Retinal pigment epithelial cell (primary cell): ENCODE results near the gene PBRM1.

Experiments
- DNase-seq: peaks from one replicate; pipeline ENCODE4 v3.0.0-alpha.2; 2010; ENCODE audit warnings: low read depth
- H3K4me3 ChIP-seq: 2 replicates; pipeline ENCODE4 v1.5.1; 2011; ENCODE audit warnings: mild to moderate bottlenecking, low read length, control low read depth, moderate library complexity
- CTCF ChIP-seq: conservative IDR thresholded peaks from 2 replicates; pipeline ENCODE4 v1.5.1; 2011; ENCODE audit warnings: low read depth, low read length, control low read depth, inconsistent platforms

PBRM1 gene

DNA sequence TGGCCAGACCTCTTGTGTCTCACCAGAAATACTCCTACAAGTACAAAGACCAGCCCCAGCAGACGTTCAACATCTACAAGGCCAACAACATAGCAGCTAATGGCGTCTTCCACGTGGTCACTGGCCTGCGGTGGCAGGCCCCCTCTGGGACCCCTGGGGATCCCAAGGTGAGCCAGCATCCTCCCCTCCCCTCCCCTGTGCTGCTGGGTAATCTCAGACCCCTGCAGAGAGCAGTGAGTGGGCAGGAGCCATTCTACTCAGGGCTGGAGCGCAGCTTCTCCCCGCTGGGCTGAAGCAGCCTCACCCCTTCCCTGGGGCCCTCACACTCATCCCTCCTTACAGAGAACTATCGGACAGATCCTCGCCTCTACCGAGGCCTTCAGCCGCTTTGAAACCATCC, 180.7 kb downstream of the PBRM1 start:
- H3K4me3 ChIP-seq: no peak overlapping the region
- DNase-seq: no peak
- no peak for TF ChIP-seq CTCF

DNA sequence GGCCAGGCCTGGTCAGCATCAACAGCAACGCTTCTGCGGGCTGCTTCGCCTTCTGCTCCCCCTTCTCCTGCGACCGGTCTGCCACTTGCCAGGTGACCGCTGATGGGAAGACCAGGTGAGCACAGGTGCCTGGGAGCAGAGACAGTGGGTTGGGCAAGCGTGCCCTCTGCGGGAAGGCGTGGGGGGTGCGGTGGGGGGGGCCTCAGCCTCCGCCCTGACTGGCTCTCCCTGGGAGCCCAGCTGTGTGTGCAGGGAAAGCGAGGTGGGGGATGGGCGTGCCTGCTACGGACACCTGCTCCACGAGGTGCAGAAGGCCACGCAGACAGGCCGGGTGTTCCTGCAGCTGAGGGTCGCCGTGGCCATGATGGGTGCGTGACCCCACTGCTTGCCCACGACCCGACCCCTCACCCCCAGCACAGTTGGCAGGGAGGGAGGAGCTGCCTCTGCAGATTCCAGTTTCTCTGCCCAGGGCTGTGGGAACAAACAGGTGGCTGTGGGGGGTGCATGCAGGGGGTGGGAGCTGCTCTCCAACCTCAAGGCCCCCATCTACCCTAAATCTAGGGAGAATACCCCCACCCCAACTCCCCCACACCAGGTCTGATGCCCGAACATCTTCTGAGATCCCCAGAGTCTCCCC, 181.8 kb downstream of the PBRM1 start:
- H3K4me3 ChIP-seq: no peak overlapping the region
- TF ChIP-seq CTCF: no peak

DNA sequence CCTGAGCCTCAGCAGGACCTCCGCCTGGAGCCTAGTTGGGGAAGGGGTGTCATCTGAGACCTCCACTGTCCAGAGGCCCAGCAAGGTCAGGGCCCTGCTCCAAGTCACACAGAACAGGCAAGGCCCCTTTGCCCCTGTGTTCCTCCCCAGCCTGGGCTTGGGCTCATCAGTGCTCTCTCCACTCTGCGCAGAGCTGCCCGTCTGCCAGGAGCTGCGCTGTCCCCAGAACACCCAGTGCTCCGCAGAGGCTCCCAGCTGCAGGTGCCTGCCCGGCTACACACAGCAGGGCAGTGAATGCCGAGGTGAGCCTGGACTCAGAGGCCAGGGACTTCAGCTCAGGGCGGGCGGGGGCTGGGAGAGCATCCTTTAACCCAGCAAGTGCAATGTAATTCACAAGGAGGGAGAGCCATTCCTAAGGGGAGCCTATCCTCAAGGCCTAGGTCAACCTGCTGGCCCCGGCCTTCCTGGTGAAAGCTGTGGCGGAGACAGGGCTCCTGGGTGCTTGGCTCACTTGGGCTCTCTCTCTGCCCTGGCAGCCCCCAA, 182.8 kb downstream of the PBRM1 start:
- no peak overlapping the region for H3K4me3 ChIP-seq
- TF ChIP-seq CTCF: no peak
- no peak for DNase-seq

More for the DNA sequence above, 181.8 kb downstream of the PBRM1 start:
- DNase-seq: no peak

- TF ChIP-seq CTCF: no peak
- H3K4me3 ChIP-seq: no peak overlapping the region
- no peak for DNase-seq
Observed at GRCh38 chr3:52502001-52502400, 183.7 kb downstream of the PBRM1 start.

DNA sequence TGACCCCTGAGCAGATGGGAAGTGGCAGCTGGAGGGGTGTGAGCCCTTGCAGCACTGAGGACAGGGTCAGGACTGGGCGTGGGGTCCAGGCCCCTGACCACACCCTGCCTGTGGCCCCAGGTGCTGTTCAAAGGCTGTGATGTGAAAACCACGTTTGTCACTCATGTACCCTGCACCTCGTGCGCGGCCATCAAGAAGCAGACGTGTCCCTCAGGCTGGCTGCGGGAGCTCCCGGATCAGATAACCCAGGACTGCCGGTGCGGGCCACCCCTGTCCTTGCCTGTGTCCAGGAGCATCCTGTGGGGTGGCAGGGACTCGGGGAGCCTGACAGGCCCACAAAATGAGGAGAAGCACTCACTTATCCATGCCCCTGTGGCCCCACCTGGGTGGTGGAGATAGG, 184.7 kb downstream of the PBRM1 start:
- no peak overlapping the region for H3K4me3 ChIP-seq
- no peak for TF ChIP-seq CTCF
- DNase-seq: no peak

DNA sequence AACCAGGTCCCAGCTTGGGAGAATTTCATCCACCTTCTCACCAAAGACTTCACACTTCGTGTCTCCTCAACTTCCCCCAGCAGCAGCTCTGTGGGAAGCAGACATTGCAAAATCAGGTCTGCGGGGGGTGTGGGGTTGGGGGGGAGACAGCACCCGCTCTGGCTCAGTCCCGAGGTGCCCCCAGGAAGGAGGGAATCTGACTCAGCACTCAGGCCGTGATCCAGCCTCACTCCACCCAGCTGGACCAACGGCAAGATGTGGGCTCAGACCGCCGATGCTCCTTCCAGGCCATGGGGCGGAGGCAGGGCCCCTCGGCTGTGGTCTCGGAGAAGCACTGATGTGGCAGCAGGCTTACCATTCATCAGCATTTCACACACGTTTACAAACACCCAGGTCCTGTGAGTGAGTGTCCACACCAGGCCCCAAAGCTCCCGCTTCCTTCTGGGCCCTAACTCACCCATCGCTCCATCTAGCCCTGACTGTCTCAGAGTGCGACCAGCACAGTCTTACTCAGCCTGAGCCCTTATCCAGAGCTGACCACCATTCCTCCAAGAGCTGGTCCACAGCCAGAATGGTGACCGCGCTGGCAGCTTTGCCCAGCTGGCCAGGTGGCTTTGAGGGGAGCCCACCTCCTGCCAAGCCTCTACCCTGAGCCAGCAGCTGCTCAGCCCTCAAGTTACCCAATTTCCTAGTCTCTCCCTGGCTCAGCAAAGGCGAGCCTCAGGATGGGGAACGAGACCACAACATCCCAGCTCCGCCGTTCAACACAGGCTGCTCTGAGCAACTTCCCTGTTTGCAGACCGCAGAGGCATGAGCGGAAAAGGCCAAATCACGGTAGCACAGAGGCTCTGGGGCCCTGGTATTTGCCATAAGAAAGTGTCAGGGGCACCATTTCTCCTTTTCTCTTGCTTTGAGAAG, 187.3 kb downstream of the PBRM1 start:
- DNase-seq: no peak
- no peak overlapping the region for H3K4me3 ChIP-seq
- TF ChIP-seq CTCF: no peak
